Activated CD4-positive, alpha-beta memory T cell treated with anti-CD3 and anti-CD28 coated beads, Interleukin-2, amount 10 ng/mL, durations not matched to agents 7 days and 5 days (primary cell): ENCODE data around the gene PRLR. TPM values are rescaled to one million over a fixed set of nuclear protein-coding genes. Genes with fewer than 3 reads are reported as not detected.

Source experiments
- CTCF ChIA-PET: fragments of 350-600 bp; sonication (Branson Sonifier 250); formaldehyde crosslinking; loops from one replicate; lab custom pipeline; 2021; ENCODE audit warnings: antibody characterized with exemption, inconsistent platforms; lab: Charles Lee
- POLR2A ChIA-PET: fragments of 350-600 bp; sonication (Branson Sonifier 250); formaldehyde crosslinking; loops from one replicate; lab custom pipeline; 2021; ENCODE audit warnings: antibody characterized with exemption; lab: Charles Lee
- DNase-seq: peaks from one replicate; pipeline ENCODE4 v3.0.0-alpha.2; 2020
- H3K27ac Mint-ChIP-seq: one replicate; pipeline ENCODE4 v1.8.0; 2021; ENCODE audit warnings: mild to moderate bottlenecking, mixed read lengths
- H3K27me3 Mint-ChIP-seq: one replicate; pipeline ENCODE4 v1.8.0; 2021; ENCODE audit warnings: mixed read lengths
- H3K36me3 Mint-ChIP-seq: one replicate; pipeline ENCODE4 v1.8.0; 2021; ENCODE audit warnings: low read depth, mixed read lengths
- H3K4me1 Mint-ChIP-seq: one replicate; pipeline ENCODE4 v1.8.0; 2021; ENCODE audit warnings: mixed read lengths
- H3K4me3 Mint-ChIP-seq: one replicate; pipeline ENCODE4 v1.8.0; 2021; ENCODE audit warnings: mild to moderate bottlenecking, mixed read lengths
- H3K9me3 Mint-ChIP-seq: one replicate; pipeline ENCODE4 v1.8.0; 2021; ENCODE audit warnings: mixed read lengths
- total RNA-seq, 2 experiments: library from RNA; stranded (reverse); gene quantifications; one replicate each; pipeline ENCODE4 v1.2.3, GENCODE V29; 2021

PRLR gene
- total RNA-seq, 2 experiments from 2014 or later = not detected

DNA sequence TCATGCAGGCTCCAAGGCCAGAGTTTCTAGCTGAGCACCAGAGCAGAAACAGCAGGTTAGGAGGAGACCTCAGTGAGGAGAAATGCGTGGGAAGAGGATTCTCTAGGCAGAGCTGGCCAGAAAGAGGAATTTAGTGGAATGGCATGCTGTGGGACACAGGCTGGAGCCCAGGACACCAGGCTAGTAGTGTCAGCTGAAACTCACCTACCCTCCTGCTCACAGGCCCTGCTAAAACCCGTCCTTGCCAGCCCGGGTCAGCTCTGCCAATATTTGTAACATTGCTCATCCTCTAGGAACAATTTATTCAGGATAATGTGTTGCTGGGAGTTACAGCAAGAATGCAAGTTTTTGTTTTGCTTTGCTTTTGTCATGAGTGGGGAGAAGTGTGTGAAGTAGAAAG is 142.3 kb downstream of the PRLR start:
- POLR2A ChIA-PET = no interaction called here
- Mint-ChIP-seq H3K36me3 (no peaks in the 10 kb centered on the region), H3K9me3 (no peaks in the 10 kb centered on the region), H3K27ac (no peak overlapping the region), H3K4me1 (no peaks in the 10 kb centered on the region), H3K27me3 (peaks cover 13% of the 10 kb centered on the region), H3K4me3 (no peak overlapping the region)
- CTCF ChIA-PET = interaction anchor here (2.2 kb wide), 1 partner anchor 838 kb away, joined by 7 read pairs; no protein-coding TSS in a partner anchor
- DNase-seq = no peak

DNA sequence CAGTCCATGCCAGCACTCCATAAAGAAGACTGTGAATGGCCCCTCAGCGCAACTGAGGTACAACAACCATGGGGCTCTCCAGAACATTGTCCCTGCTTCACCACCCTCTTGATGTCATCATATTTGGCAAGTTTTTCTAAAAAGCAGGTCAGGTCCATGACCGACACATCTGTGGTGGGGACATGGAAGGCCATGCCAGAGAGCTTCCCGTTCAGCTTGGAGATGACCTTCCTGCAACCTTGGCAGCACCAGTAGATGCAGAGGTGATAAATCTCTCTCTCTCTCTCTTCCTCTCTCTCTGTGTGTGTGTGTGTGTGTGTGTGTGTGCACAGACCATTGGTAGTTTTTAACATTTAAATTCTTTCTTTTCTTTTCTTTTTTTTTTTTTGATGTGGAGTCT is 147.1 kb downstream of the PRLR start:
- Mint-ChIP-seq H3K27me3 (peaks cover 12% of the 10 kb centered on the region), H3K27ac (no peak overlapping the region), H3K9me3 (no peaks in the 10 kb centered on the region), H3K4me3 (no peak overlapping the region), H3K36me3 (no peaks in the 10 kb centered on the region), H3K4me1 (no peaks in the 10 kb centered on the region)
- ChIA-PET POLR2A (no interaction called here), CTCF (no interaction called here)
- no peak for DNase-seq

DNA sequence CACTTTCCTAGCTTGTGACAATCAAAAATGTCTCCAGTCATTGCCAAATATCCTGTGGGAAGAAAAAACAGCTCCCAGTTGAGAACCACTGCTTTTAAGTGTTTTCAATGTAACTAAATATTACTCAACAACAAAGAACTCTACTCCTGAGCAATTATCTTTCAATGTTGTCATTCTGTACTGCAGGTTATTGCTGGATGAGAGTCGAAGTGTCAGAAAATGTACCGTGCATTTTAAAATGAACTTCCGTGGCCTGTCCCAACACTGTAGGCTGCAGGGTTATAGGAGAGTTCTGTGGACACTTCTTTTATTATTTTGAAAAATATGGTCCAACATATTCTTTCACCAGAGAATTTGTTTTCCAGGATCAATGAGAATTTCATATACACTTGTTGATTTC is 147.8 kb downstream of the PRLR start:
- POLR2A ChIA-PET = no interaction called here
- Mint-ChIP-seq H3K36me3 (no peaks in the 10 kb centered on the region), H3K27me3 (peaks cover 13% of the 10 kb centered on the region), H3K4me3 (no peak overlapping the region), H3K4me1 (no peaks in the 10 kb centered on the region), H3K9me3 (no peaks in the 10 kb centered on the region), H3K27ac (no peak overlapping the region)
- DNase-seq = no peak
- CTCF ChIA-PET = no interaction called here

DNA sequence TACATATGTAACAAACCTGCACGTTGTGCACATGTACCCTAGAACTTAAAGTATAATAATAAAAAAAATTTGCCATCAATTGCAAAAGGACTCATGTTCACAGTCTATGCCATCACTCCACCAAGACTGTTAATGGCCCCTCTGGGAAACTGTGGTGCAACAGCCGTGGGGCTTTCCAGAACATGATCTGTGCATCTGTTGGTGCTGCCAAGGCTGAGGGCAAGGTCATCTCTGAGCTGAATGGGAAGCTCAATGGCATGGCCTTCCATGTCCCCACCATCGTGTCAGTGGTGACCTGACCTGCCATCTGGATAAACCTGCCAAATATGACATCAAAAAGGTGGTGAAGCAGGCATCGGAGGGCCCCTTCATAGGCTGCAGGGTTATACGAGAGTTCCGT is 149.2 kb downstream of the PRLR start:
- no peak for DNase-seq
- H3K4me1 Mint-ChIP-seq = no peaks in the 10 kb centered on the region
- no peak overlapping the region for H3K4me3 Mint-ChIP-seq
- peaks cover 4% of the 10 kb centered on the region for H3K27me3 Mint-ChIP-seq
- no peaks in the 10 kb centered on the region for H3K9me3 Mint-ChIP-seq
- POLR2A ChIA-PET = no interaction called here
- CTCF ChIA-PET = no interaction called here
- no peaks in the 10 kb centered on the region for H3K36me3 Mint-ChIP-seq
- no peak overlapping the region for H3K27ac Mint-ChIP-seq

DNA sequence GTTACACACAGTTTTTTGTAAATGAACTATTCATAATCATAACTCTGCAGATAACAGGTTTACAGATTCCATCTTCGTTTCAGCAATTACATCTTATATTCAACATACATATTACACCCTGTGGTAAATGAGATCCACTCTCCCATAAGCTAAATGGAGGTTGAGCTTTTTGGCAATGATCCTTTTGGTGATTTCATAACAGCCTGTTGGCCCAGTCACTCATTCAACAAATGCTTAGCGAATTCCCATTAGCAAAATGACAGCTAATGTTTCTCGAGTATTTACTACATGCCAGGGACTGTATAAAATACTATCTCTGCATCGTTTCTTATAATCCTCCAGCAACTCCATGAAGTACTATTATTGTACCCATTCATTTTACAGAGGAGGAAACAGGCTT is 157.1 kb downstream of the PRLR start:
- CTCF ChIA-PET = no interaction called here

DNA sequence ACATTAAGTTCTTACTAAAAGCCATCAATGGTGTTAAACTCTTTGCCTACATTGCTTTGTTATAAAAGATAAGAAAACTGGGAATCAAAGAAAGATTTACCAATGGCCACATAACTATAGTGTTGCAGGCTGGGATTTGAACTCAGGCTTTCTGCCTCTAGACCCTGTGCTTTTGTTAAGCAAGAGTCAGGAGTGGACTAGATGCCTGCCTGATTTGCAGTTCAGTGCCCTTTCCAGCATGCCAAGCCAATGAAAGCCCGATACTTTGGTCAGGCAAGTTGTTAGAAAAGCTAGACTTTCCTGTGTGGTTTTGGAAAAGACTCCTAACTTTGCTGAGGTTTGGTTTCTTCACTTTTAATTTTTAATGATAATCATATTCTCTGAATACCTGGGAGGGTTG is 161.1 kb downstream of the PRLR start:
- Mint-ChIP-seq H3K27ac (no peak overlapping the region), H3K4me3 (no peak overlapping the region), H3K36me3 (no peaks in the 10 kb centered on the region), H3K27me3 (peaks cover 5% of the 10 kb centered on the region), H3K4me1 (no peaks in the 10 kb centered on the region), H3K9me3 (peaks cover 4% of the 10 kb centered on the region)
- no peak for DNase-seq
- POLR2A ChIA-PET = no interaction called here
- CTCF ChIA-PET = no interaction called here

More for the DNA sequence above, 157.1 kb downstream of the PRLR start:
- POLR2A ChIA-PET = no interaction called here
- Mint-ChIP-seq H3K27ac (no peak overlapping the region), H3K4me1 (no peaks in the 10 kb centered on the region), H3K9me3 (peaks cover 4% of the 10 kb centered on the region), H3K4me3 (no peak overlapping the region), H3K27me3 (peaks cover 2% of the 10 kb centered on the region), H3K36me3 (no peaks in the 10 kb centered on the region)
- DNase-seq = no peak

DNA sequence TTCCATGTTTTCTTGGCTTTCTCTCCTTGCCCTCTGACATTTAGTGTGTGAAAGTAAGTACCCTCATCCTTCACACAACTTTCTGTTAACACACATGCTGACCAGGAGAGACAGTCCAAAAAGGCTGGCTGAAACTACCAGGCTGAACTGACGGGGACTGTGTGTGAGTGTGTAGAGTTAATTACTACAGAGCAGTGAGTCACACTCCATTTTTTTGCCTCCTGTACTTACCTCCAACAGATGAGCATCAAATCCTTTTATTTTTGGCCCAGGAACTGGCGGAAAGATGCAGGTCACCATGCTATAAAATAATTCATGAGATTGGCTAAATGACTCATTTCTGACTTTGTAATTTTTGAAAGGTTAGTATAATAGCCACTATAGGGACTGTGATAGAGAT is 162.3 kb downstream of the PRLR start:
- peaks cover 5% of the 10 kb centered on the region for H3K27me3 Mint-ChIP-seq
- DNase-seq = no peak
- H3K4me1 Mint-ChIP-seq = no peaks in the 10 kb centered on the region
- POLR2A ChIA-PET = no interaction called here
- no peak overlapping the region for H3K27ac Mint-ChIP-seq
- no peaks in the 10 kb centered on the region for H3K36me3 Mint-ChIP-seq
- no peak overlapping the region for H3K4me3 Mint-ChIP-seq
- H3K9me3 Mint-ChIP-seq = no peaks in the 10 kb centered on the region
- CTCF ChIA-PET = no interaction called here

DNA sequence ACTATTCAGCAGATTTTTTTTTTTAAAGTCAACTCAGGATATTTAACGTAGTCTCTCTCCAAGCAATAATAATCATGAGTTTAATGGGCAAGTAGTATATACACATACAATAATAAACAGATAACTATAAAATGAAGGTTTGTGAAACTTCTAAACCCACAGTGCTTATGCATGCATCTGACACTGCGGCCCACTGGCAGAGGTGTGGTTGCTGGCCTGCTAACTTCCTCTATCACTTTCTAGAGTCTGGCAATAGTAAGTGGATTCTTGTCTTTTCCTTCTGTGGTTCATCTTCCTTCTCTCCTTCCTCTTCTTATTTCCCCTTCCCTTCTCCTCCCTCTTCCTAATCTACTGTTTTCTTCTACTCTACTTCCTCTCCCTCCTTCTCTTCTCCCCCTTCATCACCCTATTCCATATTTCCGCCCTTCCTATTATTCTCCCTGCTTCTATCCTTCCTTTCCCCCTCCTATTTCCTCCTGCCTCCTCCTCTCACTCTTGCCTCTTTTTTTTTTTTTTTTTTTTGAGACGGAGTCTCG is 164.0 kb downstream of the PRLR start:
- H3K4me3 Mint-ChIP-seq = no peak overlapping the region
- no peaks in the 10 kb centered on the region for H3K9me3 Mint-ChIP-seq
- H3K4me1 Mint-ChIP-seq = no peaks in the 10 kb centered on the region
- H3K27me3 Mint-ChIP-seq = peaks cover 5% of the 10 kb centered on the region
- no peak overlapping the region for H3K27ac Mint-ChIP-seq
- H3K36me3 Mint-ChIP-seq = no peaks in the 10 kb centered on the region
- ChIA-PET POLR2A (no interaction called here), CTCF (no interaction called here)
- DNase-seq = no peak

DNA sequence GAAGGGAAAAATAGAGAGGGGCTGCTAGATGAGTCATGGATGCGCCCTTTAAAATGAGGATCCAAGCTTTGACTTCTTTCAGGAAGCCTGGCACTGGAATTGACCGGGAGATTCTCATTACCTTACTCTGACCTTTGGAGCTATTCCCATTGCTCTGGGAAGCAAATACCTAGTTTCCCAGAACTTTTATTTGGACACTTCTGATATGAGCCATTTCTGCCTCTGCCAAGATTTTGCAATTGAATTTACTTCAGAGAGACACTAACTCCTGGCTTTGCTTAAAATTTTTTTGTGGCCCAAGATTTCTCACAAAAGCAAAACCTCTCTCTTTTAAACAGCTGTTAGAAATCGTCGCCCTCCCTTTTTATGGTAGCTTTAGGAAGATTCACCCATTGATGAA is 166.9 kb downstream of the PRLR start:
- CTCF ChIA-PET = no interaction called here
- Mint-ChIP-seq H3K27me3 (peaks cover 15% of the 10 kb centered on the region), H3K4me3 (no peak overlapping the region)

DNA sequence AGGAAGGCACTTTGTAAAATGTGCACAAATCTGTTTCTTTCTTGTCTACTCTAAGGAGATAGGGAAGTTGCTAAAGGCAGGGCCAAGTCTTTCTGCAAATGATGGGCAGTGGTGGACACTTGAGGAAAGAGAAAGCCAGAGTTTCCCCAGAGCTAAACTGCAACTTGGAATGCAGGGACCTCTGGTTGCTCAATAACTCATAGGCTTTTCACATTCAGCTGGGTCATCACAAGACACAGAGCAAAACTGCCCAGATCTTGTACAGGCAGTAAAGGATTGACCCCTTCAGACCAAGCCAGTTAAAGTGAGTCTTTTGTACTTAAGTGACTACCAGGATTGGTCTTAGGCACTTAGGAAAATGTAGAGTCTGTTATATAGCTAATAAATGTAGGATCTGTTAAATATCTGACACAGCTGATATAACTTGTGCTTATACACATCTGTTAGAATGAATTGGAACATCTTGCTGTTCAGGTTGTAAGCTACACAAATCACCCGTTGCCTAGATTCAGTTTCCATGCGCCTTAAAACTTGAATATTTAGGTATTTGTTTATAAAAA is 169.0 kb downstream of the PRLR start:
- no peaks in the 10 kb centered on the region for H3K36me3 Mint-ChIP-seq
- CTCF ChIA-PET = no interaction called here
- peaks cover 17% of the 10 kb centered on the region for H3K27me3 Mint-ChIP-seq
- H3K9me3 Mint-ChIP-seq = no peaks in the 10 kb centered on the region
- H3K4me3 Mint-ChIP-seq = no peak overlapping the region
- POLR2A ChIA-PET = no interaction called here
- H3K27ac Mint-ChIP-seq = no peak overlapping the region
- no peaks in the 10 kb centered on the region for H3K4me1 Mint-ChIP-seq
- DNase-seq = no peak

More for the DNA sequence above, 166.9 kb downstream of the PRLR start:
- no peak overlapping the region for H3K27ac Mint-ChIP-seq
- H3K4me1 Mint-ChIP-seq = no peaks in the 10 kb centered on the region
- H3K36me3 Mint-ChIP-seq = no peaks in the 10 kb centered on the region
- no peak for DNase-seq
- no peaks in the 10 kb centered on the region for H3K9me3 Mint-ChIP-seq
- POLR2A ChIA-PET = no interaction called here

DNA sequence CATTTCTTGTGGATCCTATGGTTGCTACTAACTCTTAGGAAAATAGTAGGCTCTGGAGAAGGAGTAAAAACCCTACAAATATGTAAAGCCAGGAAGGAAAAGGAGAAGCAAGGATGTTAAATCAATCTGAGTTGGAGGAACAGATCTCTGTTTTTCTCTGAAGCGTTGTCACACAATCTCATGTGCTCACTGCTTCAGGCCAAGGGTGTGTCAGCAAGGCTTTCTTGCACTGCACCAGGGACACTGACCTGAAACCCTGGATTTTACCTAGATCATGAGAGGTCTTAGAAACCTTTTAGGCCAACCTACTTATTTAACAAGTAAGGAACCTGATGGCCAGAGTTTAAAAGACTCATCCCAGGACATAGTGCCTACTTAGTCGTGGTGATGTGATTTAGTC is 170.1 kb downstream of the PRLR start:
- ChIA-PET CTCF (no interaction called here), POLR2A (no interaction called here)
- no peak overlapping the region for H3K27ac Mint-ChIP-seq
- no peaks in the 10 kb centered on the region for H3K36me3 Mint-ChIP-seq
- no peak for DNase-seq
- H3K4me3 Mint-ChIP-seq = no peak overlapping the region
- peaks cover 21% of the 10 kb centered on the region for H3K27me3 Mint-ChIP-seq
- no peaks in the 10 kb centered on the region for H3K4me1 Mint-ChIP-seq
- H3K9me3 Mint-ChIP-seq = no peaks in the 10 kb centered on the region

DNA sequence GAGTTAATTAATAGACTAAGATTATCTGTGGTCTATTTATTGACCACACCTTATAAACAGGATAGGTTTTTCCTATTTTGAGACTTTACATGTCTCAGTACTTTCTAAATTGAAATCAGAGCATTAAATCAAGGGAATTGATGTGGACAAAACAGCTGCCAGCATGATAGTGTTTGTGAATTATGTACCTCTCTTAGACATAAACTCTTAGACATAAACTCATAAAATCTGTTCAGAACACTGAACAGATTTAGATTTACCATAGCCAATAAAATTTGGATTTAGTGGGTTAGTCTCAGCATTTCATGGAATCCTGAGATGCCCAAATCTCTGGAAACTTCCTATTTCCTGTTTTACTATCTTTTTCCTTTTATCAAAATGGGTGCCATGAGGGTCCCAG is 171.0 kb downstream of the PRLR start:
- H3K36me3 Mint-ChIP-seq = no peaks in the 10 kb centered on the region
- no peak for DNase-seq
- peaks cover 22% of the 10 kb centered on the region for H3K27me3 Mint-ChIP-seq
- H3K4me1 Mint-ChIP-seq = no peaks in the 10 kb centered on the region
- no peak overlapping the region for H3K4me3 Mint-ChIP-seq
- ChIA-PET POLR2A (no interaction called here), CTCF (no interaction called here)
- no peaks in the 10 kb centered on the region for H3K9me3 Mint-ChIP-seq
- no peak overlapping the region for H3K27ac Mint-ChIP-seq

DNA sequence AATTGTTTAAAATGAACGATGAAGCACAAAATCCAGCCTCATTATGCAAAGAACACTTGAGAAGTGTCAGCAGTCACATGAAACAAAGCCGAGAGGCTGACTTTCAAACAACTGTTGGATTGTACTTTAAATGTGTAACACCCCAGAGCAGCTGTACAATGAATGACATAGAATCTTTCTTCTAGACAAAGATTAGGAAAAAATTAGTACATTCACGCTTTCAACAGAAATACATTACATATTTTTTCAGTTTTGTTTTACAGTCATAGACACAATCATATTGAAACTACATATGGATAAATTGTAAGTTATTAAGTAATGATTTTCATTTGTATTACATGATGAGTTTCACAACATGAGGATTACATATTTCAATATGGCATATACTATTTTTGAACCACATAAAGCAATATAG is 171.9 kb downstream of the PRLR start:
- Mint-ChIP-seq H3K27me3 (peaks cover 22% of the 10 kb centered on the region), H3K9me3 (no peaks in the 10 kb centered on the region), H3K27ac (no peak overlapping the region), H3K4me3 (no peak overlapping the region), H3K36me3 (no peaks in the 10 kb centered on the region), H3K4me1 (no peaks in the 10 kb centered on the region)
- no peak for DNase-seq
- ChIA-PET POLR2A (no interaction called here), CTCF (no interaction called here)

DNA sequence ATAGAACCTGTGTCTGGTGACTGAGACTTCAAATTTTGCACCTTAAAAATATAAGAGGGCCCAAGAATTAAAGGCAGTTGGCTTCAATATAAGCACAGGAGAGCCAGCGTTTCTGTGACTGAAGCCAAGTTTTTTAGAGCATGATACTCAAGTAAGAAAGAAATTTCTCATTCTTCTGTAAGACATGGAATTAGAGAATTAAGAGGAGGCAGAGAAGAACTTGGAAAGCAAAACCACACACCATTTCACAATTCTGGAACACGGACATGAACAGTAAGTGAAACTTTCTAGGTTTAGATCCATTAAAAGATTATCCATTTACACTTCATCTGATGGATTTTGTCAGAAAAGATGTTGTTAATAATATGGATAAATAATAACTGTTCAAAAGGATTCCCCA is 173.6 kb downstream of the PRLR start:
- DNase-seq = no peak
- POLR2A ChIA-PET = no interaction called here
- CTCF ChIA-PET = no interaction called here
- H3K27me3 Mint-ChIP-seq = peaks cover 22% of the 10 kb centered on the region
- no peaks in the 10 kb centered on the region for H3K4me1 Mint-ChIP-seq
- no peak overlapping the region for H3K4me3 Mint-ChIP-seq
- H3K36me3 Mint-ChIP-seq = no peaks in the 10 kb centered on the region
- no peak overlapping the region for H3K27ac Mint-ChIP-seq
- no peaks in the 10 kb centered on the region for H3K9me3 Mint-ChIP-seq
